ENCODE results near the gene MSTO1.
"Not testable (repeated sequence)": the region's sequence is repeated elsewhere in the genome, so short reads cannot be mapped to it uniquely, and the experiment has no call there.

Gene MSTO1

GRCh38 chr1:155596864-155597263 lies 13.2 kb upstream of the MSTO1 start:
- Mint-ChIP-seq H3K27ac (no peak overlapping the region), H3K4me3 (no peak overlapping the region), H3K27me3 (ENCODE audit: low read depth) (no peaks in the 10 kb centered on the region), H3K36me3 (ENCODE audit: low read depth) (no peaks in the 10 kb centered on the region), H3K4me1 (ENCODE audit: low read depth) (peaks cover 21% of the 10 kb centered on the region), H3K9me3 (no peaks in the 10 kb centered on the region)

- no peaks in the 10 kb centered on the region for H3K36me3 Mint-ChIP-seq (ENCODE audit: low read depth)
- H3K4me3 Mint-ChIP-seq, result peak overlapping the region; percentile 75
- no peaks in the 10 kb centered on the region for H3K9me3 Mint-ChIP-seq
- no peaks in the 10 kb centered on the region for H3K27me3 Mint-ChIP-seq (ENCODE audit: low read depth)
- peak overlapping the region; percentile 81 for H3K27ac Mint-ChIP-seq
- H3K4me1 Mint-ChIP-seq (ENCODE audit: low read depth), result peaks cover 18% of the 10 kb centered on the region
Observed at GRCh38 chr1:155598842-155599331, 11.1 kb upstream of the MSTO1 start.

DNA sequence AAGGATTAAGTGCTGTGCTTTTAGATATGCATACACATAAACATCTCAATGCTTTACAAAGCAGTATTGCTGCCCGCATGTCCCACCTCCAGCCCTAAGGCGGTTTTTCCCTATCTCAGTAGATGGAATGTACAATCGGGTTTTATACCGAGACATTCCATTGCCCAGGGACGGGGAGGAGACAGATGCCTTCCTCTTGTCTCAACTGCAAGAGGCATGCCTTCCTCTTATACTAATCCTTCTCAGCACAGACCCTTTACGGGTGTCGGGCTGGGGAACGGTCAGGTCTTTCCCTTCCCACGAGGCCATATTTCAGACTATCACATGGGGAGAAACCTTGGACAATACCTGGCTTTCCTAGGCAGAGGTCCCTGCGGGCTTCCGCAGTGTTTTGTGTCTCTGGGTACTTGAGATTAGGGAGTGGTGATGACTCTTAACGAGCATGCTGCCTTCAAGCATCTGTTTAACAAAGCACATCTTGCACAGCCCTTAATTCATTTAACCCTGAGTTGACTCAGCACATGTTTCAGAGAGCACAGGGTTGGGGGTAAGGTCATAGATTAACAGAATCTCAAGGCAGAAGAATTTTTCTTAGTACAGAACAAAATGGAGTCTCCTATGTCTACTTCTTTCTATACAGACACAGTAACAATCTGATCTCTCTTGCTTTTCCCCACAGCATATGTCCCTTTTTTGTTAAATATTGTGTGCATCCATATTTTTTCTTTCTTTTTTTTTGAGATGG lies 10.0 kb upstream of the MSTO1 start:
- H3K36me3 Mint-ChIP-seq (ENCODE audit: low read depth); H3K4me3 Mint-ChIP-seq; H3K9me3 Mint-ChIP-seq; H3K27me3 Mint-ChIP-seq (ENCODE audit: low read depth); H3K27ac Mint-ChIP-seq: not testable (repeated sequence)
- H3K4me1 Mint-ChIP-seq (ENCODE audit: low read depth), result peaks cover 18% of the 10 kb centered on the region

DNA sequence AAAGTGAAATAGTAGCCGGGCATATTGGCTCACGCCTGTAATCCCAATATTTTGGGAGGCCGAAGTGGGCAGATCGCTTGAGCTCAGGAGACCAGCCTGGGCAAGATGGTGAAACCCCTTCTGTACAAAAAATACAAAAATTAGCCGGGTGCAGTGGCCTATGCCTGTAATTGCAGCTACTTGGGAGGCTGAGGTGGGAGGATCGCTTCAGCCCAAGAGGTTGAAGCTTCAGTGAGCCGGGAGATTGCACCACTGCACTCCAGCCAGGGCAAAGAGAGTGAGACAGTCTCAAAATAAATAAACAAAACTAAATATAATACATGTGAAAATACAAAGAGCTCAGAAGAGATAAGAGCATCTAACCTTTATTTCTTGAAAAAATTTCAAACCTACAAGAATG lies 2.3 kb upstream of the MSTO1 start:
- Mint-ChIP-seq H3K27ac (no peak overlapping the region), H3K9me3 (no peaks in the 10 kb centered on the region), H3K4me3 (peak overlapping the region; percentile 34), H3K27me3 (ENCODE audit: low read depth) (peaks cover 4% of the 10 kb centered on the region), H3K36me3 (ENCODE audit: low read depth) (peaks cover 4% of the 10 kb centered on the region), H3K4me1 (ENCODE audit: low read depth) (peaks cover 5% of the 10 kb centered on the region)

- Mint-ChIP-seq H3K9me3 (no peaks in the 10 kb centered on the region), H3K27ac (no peak overlapping the region), H3K4me1 (ENCODE audit: low read depth) (peaks cover 6% of the 10 kb centered on the region), H3K4me3 (no peak overlapping the region), H3K36me3 (ENCODE audit: low read depth) (peaks cover 9% of the 10 kb centered on the region), H3K27me3 (ENCODE audit: low read depth) (peaks cover 4% of the 10 kb centered on the region)
Observed at GRCh38 chr1:155608888-155609225, 1.2 kb upstream of the MSTO1 start.

DNA sequence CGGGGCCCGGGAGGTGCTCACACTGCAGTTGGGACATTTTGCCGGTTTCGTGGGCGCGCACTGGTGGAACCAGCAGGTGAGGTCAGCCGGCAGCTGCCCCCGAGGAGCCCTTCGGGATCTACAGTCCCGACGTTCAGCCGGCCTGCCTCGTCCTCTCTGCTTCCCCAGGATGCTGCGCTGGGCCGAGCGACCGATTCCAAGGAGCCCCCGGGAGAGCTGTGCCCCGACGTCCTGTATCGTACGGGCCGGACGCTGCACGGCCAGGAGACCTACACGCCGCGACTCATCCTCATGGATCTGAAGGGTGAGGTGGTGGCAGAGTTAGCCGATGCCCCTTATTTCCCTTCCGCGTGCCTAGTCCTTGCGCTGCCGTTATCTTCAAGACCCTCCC lies 234 bp downstream of the MSTO1 start:
- H3K27me3 Mint-ChIP-seq (ENCODE audit: low read depth); H3K9me3 Mint-ChIP-seq; H3K4me1 Mint-ChIP-seq (ENCODE audit: low read depth); H3K27ac Mint-ChIP-seq: not testable (repeated sequence)
- Mint-ChIP-seq H3K4me3 (peak overlapping the region; percentile 96), H3K36me3 (ENCODE audit: low read depth) (peaks cover 12% of the 10 kb centered on the region)

DNA sequence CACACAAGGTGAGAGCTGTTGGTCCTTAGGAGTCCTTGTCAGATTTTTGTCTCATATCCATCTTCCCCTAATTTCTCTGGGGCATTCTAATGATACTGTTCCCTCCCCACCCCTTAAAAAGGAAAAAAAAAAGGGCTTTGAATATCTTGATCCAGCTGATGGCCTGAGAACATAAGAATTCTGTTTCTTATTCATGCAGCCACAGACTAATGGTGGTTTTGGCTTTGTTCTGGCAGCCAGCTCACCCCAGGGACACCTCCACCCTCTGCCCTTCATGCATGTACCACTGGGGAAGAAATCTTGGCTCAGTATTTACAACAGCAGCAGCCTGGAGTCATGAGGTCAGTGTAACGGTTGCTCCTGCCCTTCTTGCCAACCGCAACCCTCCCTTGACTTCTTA lies 3.2 kb downstream of the MSTO1 start:
- peaks cover 12% of the 10 kb centered on the region for H3K36me3 Mint-ChIP-seq (ENCODE audit: low read depth)
- not testable (repeated sequence) for H3K27me3 Mint-ChIP-seq (ENCODE audit: low read depth); H3K4me1 Mint-ChIP-seq (ENCODE audit: low read depth); H3K27ac Mint-ChIP-seq; H3K4me3 Mint-ChIP-seq; H3K9me3 Mint-ChIP-seq

- Mint-ChIP-seq H3K36me3 (ENCODE audit: low read depth) (no peaks in the 10 kb centered on the region), H3K4me3 (no peak overlapping the region), H3K27ac (no peak overlapping the region), H3K9me3 (no peaks in the 10 kb centered on the region), H3K27me3 (ENCODE audit: low read depth) (peaks cover 6% of the 10 kb centered on the region), H3K4me1 (ENCODE audit: low read depth) (no peaks in the 10 kb centered on the region)
Observed at GRCh38 chr1:155622191-155622590, 12.2 kb downstream of the MSTO1 start.

GRCh38 chr1:155623357-155623756 lies 13.3 kb downstream of the MSTO1 start:
- no peak overlapping the region for H3K27ac Mint-ChIP-seq
- no peak overlapping the region for H3K4me3 Mint-ChIP-seq
- H3K4me1 Mint-ChIP-seq (ENCODE audit: low read depth), result no peaks in the 10 kb centered on the region
- no peaks in the 10 kb centered on the region for H3K36me3 Mint-ChIP-seq (ENCODE audit: low read depth)
- H3K27me3 Mint-ChIP-seq (ENCODE audit: low read depth), result peaks cover 6% of the 10 kb centered on the region
- no peaks in the 10 kb centered on the region for H3K9me3 Mint-ChIP-seq

DNA sequence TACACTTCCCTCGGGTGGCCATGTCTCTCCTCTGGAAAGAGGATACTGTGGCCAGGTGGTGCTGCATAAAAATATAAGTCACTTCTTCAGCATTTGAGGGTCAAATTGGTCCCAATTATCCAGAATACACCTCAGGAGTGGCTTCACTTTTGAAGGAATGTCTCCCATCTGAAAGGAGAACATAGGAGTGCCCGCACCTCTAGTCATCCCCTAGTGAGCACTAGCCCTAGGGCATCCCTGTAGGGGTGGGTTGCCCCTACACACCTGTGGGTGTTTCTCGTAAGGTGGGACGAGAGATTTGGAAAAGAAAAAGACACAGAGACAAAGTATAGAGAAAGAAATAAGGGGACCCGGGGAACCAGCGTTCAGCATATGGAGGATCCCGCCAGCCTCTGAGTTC lies 16.4 kb downstream of the MSTO1 start:
- H3K4me3 Mint-ChIP-seq; H3K4me1 Mint-ChIP-seq (ENCODE audit: low read depth); H3K36me3 Mint-ChIP-seq (ENCODE audit: low read depth); H3K27ac Mint-ChIP-seq; H3K27me3 Mint-ChIP-seq (ENCODE audit: low read depth); H3K9me3 Mint-ChIP-seq: not testable (repeated sequence)

GRCh38 chr1:155636397-155637153 lies 26.6 kb downstream of the MSTO1 start:
- Mint-ChIP-seq H3K9me3 (peaks cover 2% of the 10 kb centered on the region), H3K4me3 (peak overlapping the region; percentile 94), H3K27ac (peak overlapping the region; percentile 90), H3K36me3 (ENCODE audit: low read depth) (peaks cover 4% of the 10 kb centered on the region), H3K4me1 (ENCODE audit: low read depth) (peaks cover 19% of the 10 kb centered on the region), H3K27me3 (ENCODE audit: low read depth) (no peaks in the 10 kb centered on the region)

DNA sequence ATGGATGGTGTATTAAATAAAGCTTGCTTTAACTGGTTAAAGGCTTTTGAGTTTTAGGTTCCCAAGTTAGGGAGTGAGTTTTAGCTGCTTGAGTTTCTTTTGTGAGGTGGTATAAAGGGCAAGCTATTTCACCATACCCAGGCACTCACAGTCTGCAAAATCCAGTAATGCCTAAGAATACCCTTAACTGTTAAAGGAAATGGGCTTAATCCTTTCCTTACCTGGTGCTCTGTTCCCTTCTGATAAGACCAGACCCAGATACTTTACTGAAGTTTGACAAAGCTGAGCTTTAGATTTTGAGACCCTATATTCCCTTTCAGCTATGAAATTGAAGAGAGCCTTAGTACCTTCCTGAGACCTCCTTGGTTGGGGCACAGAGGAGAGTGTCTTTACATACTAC lies 30.3 kb downstream of the MSTO1 start:
- H3K4me3 Mint-ChIP-seq, result no peak overlapping the region
- peaks cover 22% of the 10 kb centered on the region for H3K9me3 Mint-ChIP-seq
- no peak overlapping the region for H3K27ac Mint-ChIP-seq
- peaks cover 12% of the 10 kb centered on the region for H3K36me3 Mint-ChIP-seq (ENCODE audit: low read depth)
- no peaks in the 10 kb centered on the region for H3K27me3 Mint-ChIP-seq (ENCODE audit: low read depth)
- peaks cover 19% of the 10 kb centered on the region for H3K4me1 Mint-ChIP-seq (ENCODE audit: low read depth)

DNA sequence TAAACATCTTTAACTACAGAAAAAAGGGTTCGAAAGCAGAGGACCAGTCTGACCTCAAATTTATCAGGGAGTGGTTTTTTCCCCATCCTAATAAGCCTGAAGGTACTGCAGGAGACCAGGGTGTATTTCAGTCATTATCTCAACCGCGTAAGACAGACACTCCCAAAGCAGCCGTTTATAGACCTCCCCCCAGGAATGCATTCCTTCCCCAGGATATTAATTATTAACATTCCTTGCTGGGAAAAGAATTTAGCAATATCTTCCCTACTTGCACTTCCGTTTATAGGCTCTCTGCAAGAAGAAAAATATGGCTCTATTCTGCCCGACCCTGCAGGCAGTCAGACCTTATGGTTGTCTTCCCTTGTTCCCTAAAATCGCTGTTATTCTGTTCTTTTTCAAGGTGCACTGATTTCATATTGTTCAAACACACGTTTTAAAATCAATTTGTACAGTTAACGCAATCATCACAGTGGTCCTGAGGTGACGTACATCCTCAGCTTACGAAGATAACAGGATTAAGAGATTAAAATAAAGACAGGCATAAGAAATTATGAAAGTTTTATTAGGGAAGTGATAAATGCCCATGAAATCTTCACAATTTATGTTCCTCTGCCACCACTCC lies 32.7 kb downstream of the MSTO1 start:
- H3K4me3 Mint-ChIP-seq; H3K27ac Mint-ChIP-seq; H3K4me1 Mint-ChIP-seq (ENCODE audit: low read depth); H3K27me3 Mint-ChIP-seq (ENCODE audit: low read depth): not testable (repeated sequence)
- Mint-ChIP-seq H3K9me3 (peaks cover 22% of the 10 kb centered on the region), H3K36me3 (ENCODE audit: low read depth) (peaks cover 11% of the 10 kb centered on the region)

DNA sequence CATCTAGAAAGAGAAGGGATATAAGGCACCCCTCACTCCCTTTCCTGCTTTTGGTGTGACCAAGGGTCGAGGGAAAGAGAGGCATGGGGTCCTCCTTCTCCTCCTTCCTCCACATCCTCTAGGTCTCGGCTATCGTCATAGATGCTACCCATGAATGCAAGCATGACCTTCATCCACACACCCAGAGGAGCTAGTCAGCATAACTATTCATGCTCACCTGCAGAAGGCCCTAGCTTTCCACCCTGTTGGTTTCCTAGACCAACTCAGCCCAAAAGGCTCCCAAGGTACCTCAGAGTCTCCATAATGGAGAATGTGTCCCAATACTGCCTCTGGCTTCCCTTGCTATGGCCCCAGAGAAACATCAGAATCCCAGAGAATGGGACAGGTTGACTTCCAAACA lies 33.2 kb downstream of the MSTO1 start:
- peaks cover 11% of the 10 kb centered on the region for H3K36me3 Mint-ChIP-seq (ENCODE audit: low read depth)

DNA sequence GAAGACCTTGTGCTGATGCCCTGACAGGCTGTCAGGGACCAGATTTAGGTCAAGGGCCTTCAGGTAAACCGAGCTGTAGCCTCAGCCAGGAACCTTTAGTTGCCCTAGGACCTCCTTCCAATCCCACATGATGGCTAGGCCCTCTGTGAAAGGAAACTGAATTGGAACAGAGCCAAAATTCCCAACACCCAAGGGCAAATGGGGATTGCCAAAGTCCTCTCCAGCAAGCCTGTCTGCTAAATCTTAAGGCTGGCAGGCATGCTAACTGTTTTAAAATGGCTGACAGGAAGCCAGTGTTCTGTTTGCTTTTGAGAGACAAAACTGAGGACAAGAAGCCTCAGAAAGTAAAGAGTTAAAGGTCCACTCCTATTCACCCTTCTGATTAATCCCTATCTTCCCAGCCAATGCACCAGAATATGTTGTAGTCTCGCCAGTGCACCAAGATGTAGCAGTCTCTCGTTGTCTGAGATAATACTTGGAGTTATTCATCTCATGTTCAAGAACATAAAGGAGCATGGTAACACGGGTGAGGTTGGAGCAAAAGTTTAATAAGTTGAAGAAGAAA lies 35.1 kb downstream of the MSTO1 start:
- Mint-ChIP-seq H3K4me1 (ENCODE audit: low read depth) (peaks cover under 1% of the 10 kb centered on the region), H3K27me3 (ENCODE audit: low read depth) (no peaks in the 10 kb centered on the region), H3K36me3 (ENCODE audit: low read depth) (peaks cover 11% of the 10 kb centered on the region), H3K4me3 (no peak overlapping the region), H3K9me3 (peaks cover 24% of the 10 kb centered on the region), H3K27ac (no peak overlapping the region)

More for the DNA sequence above, 33.2 kb downstream of the MSTO1 start:
- no peaks in the 10 kb centered on the region for H3K27me3 Mint-ChIP-seq (ENCODE audit: low read depth)
- no peak overlapping the region for H3K27ac Mint-ChIP-seq
- H3K9me3 Mint-ChIP-seq, result peaks cover 22% of the 10 kb centered on the region
- H3K4me1 Mint-ChIP-seq (ENCODE audit: low read depth), result no peaks in the 10 kb centered on the region
- H3K4me3 Mint-ChIP-seq, result no peak overlapping the region
